Measurements from ENCODE around the gene SIT1. TPM values are rescaled to one million over a fixed set of nuclear protein-coding genes. Genes with fewer than 3 reads are reported as not detected.

Gene SIT1
- total RNA-seq, 2 experiments from 2014 or later: 121 to 176 TPM

GRCh38 chr9:35609001-35609819, 41.5 kb downstream of the SIT1 start:
- Histone ChIP-seq H4K20me1 (ENCODE audit: insufficient read depth, low read length) (no peaks in the 10 kb centered on the region), H3K4me1 (ENCODE audit: insufficient read depth, low read length, poor library complexity, severe bottlenecking) (peaks cover 24% of the 10 kb centered on the region), H3K27ac (ENCODE audit: low read depth, low read length, poor library complexity, severe bottlenecking) (no peak overlapping the region), H3K9me2 (ENCODE audit: insufficient read depth, low read length) (no peaks in the 10 kb centered on the region), H3K4me2 (ENCODE audit: low read length) (no peak overlapping the region), H3K9me3 (ENCODE audit: low read length) (no peaks in the 10 kb centered on the region), H3K79me2 (ENCODE audit: insufficient read depth, low read depth, low read length) (peaks cover 15% of the 10 kb centered on the region), H3K36me3 (ENCODE audit: insufficient read depth, low read length) (peaks cover 59% of the 10 kb centered on the region), H3K4me3 (ENCODE audit: low read depth, low read length, poor library complexity, severe bottlenecking) (no peak overlapping the region), H2AFZ (ENCODE audit: low read length) (no peak overlapping the region)
- TF ChIP-seq, protein P1, sequence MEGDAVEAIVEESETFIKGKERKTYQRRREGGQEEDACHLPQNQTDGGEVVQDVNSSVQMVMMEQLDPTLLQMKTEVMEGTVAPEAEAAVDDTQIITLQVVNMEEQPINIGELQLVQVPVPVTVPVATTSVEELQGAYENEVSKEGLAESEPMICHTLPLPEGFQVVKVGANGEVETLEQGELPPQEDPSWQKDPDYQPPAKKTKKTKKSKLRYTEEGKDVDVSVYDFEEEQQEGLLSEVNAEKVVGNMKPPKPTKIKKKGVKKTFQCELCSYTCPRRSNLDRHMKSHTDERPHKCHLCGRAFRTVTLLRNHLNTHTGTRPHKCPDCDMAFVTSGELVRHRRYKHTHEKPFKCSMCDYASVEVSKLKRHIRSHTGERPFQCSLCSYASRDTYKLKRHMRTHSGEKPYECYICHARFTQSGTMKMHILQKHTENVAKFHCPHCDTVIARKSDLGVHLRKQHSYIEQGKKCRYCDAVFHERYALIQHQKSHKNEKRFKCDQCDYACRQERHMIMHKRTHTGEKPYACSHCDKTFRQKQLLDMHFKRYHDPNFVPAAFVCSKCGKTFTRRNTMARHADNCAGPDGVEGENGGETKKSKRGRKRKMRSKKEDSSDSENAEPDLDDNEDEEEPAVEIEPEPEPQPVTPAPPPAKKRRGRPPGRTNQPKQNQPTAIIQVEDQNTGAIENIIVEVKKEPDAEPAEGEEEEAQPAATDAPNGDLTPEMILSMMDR (conservative IDR thresholded peaks at IDR 0.05; ENCODE audit: low read length): no peak
- TF ChIP-seq EZH2phosphoT487 (IDR thresholded peaks at IDR 0.05; ENCODE audit: borderline replicate concordance, low read depth, low read length): no peak
- intact Hi-C loops (cut with micrococcal nuclease; ENCODE audit: unreplicated experiment): loop anchor here (10.0 kb wide), 1 partner anchor 534 kb away; the partner anchor contains the start of genes FANCG and VCP
- ChIA-PET POLR2A (no interaction called here), CTCF (ENCODE audit: unreplicated experiment) (no interaction called here)
- BruUV-seq (replicated peaks): no TSS peak
- no peak for DNase-seq (ENCODE audit: low spot score)

DNA sequence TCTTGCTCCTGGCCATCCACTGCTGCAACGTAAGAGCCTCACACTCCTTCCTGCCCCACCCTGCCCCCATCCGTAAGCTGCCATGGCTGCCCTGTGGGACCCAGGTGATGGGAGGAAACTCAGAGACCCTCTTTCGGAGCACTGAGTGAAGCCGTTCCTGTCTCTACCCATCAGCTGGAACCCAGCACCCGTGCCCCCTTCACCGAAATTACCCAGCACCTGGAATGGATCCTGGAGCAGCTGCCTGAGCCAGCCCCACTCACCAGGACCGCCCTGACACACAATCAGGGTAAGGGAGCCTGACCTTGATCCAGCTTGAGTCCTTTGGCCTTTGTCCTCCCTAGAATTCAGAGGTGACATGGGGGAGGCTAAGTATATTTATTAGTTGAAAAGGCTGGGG, 42.5 kb downstream of the SIT1 start:
- Histone ChIP-seq H4K20me1 (ENCODE audit: insufficient read depth, low read length) (no peaks in the 10 kb centered on the region), H3K27ac (ENCODE audit: low read depth, low read length, poor library complexity, severe bottlenecking) (no peak overlapping the region), H3K36me3 (ENCODE audit: insufficient read depth, low read length) (peaks cover 59% of the 10 kb centered on the region), H3K9me3 (ENCODE audit: low read length) (no peaks in the 10 kb centered on the region), H3K9me2 (ENCODE audit: insufficient read depth, low read length) (no peaks in the 10 kb centered on the region), H3K4me2 (ENCODE audit: low read length) (no peak overlapping the region), H3K4me1 (ENCODE audit: insufficient read depth, low read length, poor library complexity, severe bottlenecking) (peaks cover 30% of the 10 kb centered on the region), H3K4me3 (ENCODE audit: low read depth, low read length, poor library complexity, severe bottlenecking) (no peak overlapping the region), H3K79me2 (ENCODE audit: insufficient read depth, low read depth, low read length) (peaks cover 15% of the 10 kb centered on the region), H2AFZ (ENCODE audit: low read length) (no peak overlapping the region)
- no TSS peak for BruUV-seq (replicated peaks)
- intact Hi-C loops (cut with micrococcal nuclease; ENCODE audit: unreplicated experiment): loop anchor here (10.0 kb wide), 1 partner anchor 533 kb away; the partner anchor contains the start of genes FANCG and VCP
- no peak for DNase-seq (ENCODE audit: low spot score)
- CTCF ChIA-PET (ENCODE audit: unreplicated experiment): no interaction called here
- TF ChIP-seq, protein P1 (conservative IDR thresholded peaks at IDR 0.05; ENCODE audit: low read length): no peak
- TF ChIP-seq EZH2phosphoT487 (IDR thresholded peaks at IDR 0.05; ENCODE audit: borderline replicate concordance, low read depth, low read length): no peak
- POLR2A ChIA-PET: interaction anchor here (1.3 to 1.6 kb wide), 2 partner anchors 9 to 58 kb away, joined by 3 to 5 read pairs; no protein-coding TSS in a partner anchor

DNA sequence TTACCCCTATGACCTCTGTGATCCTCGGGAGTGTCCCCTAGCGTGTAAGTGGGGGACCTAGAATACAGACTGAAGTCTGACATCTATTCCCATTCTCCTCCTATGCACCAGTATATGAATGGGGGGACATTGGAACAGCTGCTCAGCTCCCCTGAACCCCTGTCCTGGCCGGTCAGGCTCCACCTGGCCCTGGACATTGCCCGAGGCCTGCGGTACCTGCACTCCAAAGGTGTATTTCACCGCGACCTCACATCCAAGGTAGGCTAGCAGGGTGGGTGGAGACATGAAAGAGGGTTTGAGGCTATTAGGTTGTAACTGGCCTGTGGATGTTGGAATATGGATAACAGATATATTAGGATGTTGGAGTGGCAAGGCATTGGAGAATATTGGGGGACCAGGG, 44.0 kb downstream of the SIT1 start:
- no peak for DNase-seq (ENCODE audit: low spot score)
- H3K9me2 ChIP-seq (ENCODE audit: insufficient read depth, low read length): no peaks in the 10 kb centered on the region
- ChIA-PET POLR2A (no interaction called here), CTCF (ENCODE audit: unreplicated experiment) (no interaction called here)
- peaks cover 48% of the 10 kb centered on the region for H3K36me3 ChIP-seq (ENCODE audit: insufficient read depth, low read length)
- TF ChIP-seq EZH2phosphoT487 (IDR thresholded peaks at IDR 0.05; ENCODE audit: borderline replicate concordance, low read depth, low read length): no peak
- TF ChIP-seq, protein P1 (conservative IDR thresholded peaks at IDR 0.05; ENCODE audit: low read length): no peak
- H3K9me3 ChIP-seq (ENCODE audit: low read length): no peaks in the 10 kb centered on the region
- no peak overlapping the region for H3K27ac ChIP-seq (ENCODE audit: low read depth, low read length, poor library complexity, severe bottlenecking)
- H3K79me2 ChIP-seq (ENCODE audit: insufficient read depth, low read depth, low read length): peaks cover 15% of the 10 kb centered on the region
- peak overlapping the region; percentile 95 for H3K4me2 ChIP-seq (ENCODE audit: low read length)
- intact Hi-C loops (cut with micrococcal nuclease; ENCODE audit: unreplicated experiment): loop anchor here (10.0 kb wide), 1 partner anchor 532 kb away; the partner anchor contains the start of genes FANCG and VCP
- H3K4me1 ChIP-seq (ENCODE audit: insufficient read depth, low read length, poor library complexity, severe bottlenecking): peaks cover 30% of the 10 kb centered on the region
- BruUV-seq (replicated peaks): no TSS peak
- no peak overlapping the region for H2AFZ ChIP-seq (ENCODE audit: low read length)
- peak overlapping the region; percentile 77 for H3K4me3 ChIP-seq (ENCODE audit: low read depth, low read length, poor library complexity, severe bottlenecking)
- no peaks in the 10 kb centered on the region for H4K20me1 ChIP-seq (ENCODE audit: insufficient read depth, low read length)

All from OCI-LY7 (cell line).